ENCODE results near the gene NADK.
A peak's percentile ranks its signal among the peaks of the same experiment; 100 is the strongest.

Gene NADK, protein sequence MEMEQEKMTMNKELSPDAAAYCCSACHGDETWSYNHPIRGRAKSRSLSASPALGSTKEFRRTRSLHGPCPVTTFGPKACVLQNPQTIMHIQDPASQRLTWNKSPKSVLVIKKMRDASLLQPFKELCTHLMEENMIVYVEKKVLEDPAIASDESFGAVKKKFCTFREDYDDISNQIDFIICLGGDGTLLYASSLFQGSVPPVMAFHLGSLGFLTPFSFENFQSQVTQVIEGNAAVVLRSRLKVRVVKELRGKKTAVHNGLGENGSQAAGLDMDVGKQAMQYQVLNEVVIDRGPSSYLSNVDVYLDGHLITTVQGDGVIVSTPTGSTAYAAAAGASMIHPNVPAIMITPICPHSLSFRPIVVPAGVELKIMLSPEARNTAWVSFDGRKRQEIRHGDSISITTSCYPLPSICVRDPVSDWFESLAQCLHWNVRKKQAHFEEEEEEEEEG

DNA sequence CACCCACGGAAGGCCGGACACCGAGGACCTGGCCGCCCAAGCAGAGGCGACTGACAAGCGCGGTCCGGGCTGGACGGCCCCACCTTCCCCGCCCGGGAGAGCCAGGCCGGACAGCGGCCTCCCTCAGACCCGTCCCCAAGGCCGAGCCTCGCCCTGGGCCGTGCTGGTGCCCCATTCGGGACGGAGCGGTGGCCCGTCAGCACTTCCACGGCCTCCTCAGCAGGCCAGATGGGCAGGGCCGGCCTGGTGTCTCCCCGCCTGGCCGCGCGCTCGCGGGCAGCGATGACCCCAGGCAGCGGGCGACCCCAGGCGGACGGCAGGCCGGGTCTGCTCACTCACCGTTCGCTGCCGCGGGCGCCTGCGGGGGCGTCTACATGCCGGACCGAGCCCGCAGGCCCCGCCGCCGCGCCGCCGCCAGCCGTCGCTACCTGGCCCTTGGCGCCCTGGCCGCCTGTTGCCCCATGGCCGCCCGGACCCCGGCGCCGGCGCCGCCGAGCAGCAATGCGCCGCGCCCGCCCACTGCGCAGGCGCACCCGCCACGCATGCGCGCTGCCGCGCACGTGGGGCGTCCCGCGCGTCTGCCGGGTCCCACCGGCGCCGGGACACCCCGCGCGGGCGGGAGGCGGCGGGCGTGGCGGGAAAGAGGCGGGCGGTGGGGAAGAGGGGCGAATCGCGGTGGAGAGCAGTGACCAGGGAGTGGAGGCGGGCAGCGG, at the start of gene NADK:
Gene NADK (minus strand): TSS at position 521 of the 713 bp plus-strand sequence. CDS start 13,064 bp downstream, outside the sequence.
- peak; percentile 69 for DNase-seq (ENCODE audit: low read depth)

DNA sequence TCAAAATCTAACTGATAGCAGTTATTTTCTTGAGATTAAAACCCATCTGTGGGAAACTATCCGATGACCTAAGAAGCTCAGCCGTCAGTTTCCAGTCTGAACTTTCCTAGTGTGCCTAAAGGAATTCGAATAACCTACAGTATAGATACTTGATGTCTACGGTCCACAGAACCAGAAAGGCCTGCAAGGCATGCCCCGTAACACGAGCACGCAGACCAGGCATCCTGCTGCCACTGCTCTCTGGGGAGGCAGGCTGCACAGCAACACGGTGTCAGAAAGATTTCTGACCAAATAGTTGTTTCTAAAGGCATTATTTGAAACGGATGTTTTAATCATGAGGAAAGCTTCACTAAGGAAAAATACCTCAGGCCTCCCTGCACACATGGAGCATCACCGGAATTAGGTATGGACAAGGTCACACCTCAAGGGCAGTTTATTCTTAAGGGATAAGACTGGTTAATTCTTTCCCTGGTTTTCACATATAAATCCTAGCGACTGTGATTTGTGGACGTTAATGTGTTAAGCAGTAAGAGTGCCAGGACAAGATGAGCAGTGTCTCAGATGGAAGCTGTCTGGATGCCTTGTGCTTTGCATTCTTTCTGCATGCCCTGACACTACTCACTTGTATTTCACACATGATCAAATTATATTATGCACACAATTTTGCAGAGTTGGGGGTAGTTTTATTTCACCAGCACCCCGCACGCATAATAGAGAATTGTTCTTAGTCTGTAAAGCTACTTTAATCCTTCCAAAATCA, 49.0 kb upstream of the NADK start:
- DNase-seq (ENCODE audit: low read depth) = no peak

DNA sequence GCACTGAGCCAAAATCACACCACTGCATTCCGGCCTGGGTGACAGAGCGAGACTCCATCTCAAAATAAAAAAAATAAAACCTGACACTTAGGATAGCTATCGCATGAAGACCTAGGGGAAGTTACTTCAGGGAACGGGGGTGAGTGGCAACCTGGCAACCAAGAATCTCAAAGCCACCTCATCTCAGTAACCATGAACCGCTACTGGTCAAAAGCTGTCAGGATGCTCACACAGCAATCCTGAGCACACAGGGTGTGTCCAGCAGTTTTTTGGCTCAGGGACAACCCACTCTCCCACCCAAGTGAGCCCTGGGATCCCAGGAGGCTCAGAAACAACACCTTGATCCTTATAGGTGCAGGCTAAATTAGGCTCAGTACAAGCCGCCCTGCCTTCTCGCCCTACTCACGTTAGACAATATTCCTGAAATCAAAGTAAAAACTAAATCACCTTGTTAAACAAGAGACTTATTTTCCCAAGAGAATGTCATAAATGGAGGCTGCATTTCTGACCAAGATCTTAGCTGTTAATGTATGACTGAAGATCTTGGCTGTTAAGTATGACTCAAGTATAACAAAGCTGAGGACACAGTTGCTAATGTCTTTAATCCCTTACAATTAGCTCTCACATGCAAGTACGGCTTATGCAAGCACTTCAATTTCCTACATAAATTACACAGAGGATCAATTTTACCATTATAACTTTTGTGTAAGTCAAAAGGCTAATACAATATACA, 48.3 kb upstream of the NADK start:
- no peak for DNase-seq (ENCODE audit: low read depth)

DNA sequence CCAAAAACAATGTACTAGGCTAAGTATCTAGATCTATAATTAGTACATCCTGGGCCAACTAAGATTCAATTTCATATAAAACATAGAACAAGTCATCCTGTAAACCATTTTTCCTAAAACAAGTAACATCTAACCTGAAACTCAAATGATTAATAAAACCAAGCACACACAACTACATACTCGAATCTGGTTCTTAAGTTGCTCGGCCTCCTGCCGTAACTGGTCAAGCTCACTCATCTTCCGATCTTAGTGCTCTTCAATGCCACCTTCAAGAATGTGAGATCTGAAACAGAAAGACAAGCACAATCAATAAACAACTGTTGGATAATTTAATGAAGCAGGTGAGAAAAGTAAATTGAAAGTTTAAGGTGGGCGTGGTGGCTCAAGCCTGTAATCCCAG, 46.9 kb upstream of the NADK start:
- DNase-seq (ENCODE audit: low read depth) = no peak

DNA sequence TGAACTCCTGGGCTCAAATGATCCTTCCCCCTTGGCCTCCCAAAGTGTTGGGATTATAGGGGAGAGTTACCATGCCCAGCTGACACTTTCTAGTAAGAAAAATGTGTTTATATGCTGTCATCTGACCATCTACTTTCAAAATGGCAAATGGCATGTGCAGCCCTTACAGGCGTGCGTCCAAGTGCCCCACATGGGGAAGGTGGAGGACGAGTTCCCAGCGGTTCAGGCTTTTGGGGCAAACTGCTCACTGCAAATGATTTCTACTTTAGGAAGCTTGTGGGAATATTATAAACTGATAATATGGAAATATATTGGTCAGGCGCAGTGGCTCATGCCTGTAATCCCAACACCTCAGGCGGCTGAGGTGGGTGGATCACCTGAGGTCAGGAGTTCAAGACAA, 41.5 kb upstream of the NADK start:
- DNase-seq (ENCODE audit: low read depth) = no peak

DNA sequence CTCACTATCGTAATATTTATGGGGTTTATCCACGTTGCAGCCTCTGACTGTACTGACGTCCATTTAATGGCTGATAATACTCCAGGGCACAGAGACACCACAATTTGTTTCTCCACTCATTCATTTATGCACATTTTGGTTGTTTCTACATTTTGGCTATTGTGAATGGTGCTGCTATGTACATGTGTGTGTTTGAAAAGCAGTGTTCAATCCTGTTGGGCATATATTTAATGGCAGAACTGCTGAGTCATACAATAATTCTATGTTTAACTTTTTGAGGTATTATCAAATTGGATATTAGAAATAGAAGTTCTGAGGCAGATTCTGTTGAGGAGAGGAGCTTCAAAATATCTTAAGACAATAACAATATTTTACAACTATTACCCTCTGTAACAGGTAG, 39.0 kb upstream of the NADK start:
- no peak for DNase-seq (ENCODE audit: low read depth)

DNA sequence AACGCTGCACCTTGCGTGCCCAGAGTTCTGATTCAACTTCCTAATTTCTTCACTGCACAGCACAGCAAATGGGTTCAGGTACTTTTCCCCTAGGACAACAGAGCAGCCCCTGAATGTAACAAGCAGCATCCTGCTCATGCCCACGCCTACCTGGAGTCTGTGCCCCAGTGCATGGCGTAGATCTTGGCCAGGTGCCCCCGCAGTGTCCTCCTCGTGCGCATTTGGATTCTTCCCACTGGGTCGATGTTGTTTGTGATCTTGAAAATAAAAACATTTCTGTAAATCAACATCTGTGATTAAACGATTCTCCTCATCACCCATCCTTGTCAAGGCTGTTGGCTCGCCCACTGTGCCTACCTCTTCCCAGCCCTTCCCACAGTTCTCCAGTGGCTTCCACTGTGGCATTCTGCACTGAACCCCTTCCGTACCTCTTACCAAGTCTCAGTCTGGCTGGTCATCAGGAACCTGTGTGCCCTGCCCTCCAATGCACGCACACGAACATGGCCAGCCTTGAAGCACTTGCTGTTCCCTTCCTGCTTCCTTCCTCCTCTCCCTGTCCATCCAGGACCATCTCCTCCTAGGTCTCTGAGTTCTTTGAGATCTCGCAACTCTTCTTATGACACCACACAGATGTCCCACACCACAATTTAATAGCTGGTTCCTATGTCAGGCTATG, 37.5 kb upstream of the NADK start:
- DNase-seq (ENCODE audit: low read depth) = no peak

DNA sequence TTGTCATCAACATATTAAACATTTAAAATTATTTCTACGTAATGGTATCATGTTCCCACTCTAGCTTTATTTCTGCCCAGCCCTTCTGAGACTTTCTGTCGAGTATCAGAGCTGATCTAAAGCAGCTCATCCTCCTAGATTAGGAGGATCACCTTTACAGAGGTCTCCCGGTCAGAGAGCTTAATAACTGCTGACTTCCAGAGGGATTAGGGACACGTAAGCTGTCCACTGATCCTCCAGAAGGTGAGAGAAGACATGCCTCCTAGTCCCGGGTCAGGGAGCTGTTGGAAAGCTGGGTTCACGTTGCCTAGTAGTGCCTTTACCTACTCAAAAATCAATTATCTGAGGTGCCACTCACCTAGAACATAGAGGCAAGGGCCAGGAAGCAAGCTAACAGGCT, 31.2 kb upstream of the NADK start:
- no peak for DNase-seq (ENCODE audit: low read depth)

DNA sequence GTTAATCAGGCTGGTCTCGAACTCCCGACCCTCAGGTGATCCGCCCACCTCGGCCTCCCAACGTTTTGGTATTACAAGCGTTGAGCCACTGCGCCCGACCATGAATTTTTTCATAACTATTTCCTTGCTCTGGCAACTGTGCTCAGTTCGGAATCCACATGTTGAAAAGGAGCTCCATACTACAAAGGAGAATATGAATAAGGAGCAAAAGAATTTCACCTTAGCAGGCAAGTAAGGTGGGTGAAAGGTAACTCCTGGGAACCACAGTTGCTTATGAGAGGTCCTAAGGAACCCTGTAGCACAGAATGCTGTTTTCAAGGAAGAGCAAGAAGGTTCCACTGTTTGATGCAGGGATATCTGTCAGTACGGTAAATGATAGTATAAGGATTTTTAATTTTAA, 29.9 kb upstream of the NADK start:
- no peak for DNase-seq (ENCODE audit: low read depth)

DNA sequence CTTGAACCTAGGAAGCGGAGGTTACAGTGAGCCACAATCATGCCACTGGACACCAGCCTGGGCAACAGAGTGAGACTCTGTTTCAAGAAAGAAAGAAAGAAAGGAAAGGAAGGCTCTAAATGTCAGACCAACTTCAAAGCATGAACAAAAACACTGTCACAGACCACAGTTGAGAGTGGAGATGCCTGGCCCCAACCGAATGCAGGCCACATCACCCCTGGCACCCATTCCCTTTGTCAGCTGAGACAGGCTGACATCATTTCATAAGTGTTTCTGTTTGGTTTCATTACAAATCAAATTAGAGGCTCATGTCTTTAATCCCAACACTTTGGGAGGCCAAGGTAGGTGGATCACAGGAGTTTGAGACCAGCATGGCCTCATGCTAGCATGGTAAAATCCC, 28.6 kb upstream of the NADK start:
- DNase-seq (ENCODE audit: low read depth) = no peak

DNA sequence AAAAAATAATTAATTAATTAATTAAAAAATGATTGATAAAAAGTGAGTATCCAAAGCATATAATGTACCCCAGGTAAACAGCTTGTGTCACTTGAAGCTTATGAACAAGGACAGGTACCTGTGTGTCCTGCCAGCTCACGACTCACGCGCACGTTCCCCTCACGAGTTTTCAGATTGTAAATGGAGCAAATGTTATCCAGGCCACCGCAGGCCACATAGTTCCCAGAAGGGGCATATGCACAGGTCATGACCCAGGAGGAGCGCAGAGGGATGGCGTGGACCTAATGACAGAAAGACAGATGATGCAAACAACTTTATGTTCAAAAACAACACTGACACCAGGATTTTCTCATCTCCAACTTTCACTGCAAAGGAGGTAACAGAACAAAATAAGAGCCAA, 26.0 kb upstream of the NADK start:
- no peak for DNase-seq (ENCODE audit: low read depth)

DNA sequence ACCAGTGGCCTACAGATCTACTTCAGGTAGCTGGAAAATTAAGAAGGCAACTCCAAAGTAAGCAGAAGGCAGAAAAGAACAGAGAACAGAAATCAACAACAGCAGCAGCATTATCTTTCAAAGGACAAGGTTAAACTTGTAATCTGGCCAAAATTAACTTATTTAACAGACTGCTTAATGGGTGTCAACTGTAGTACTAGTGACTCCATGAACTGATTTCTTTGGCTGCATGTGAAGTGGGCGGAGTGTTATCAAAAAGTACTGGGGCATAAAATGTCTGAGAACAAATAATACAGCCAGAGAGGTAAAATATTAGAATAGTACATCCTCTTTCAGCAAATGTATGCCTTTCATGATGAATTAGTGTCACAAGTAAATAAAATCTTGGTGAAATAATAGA, 24.6 kb upstream of the NADK start:
- DNase-seq (ENCODE audit: low read depth) = no peak

DNA sequence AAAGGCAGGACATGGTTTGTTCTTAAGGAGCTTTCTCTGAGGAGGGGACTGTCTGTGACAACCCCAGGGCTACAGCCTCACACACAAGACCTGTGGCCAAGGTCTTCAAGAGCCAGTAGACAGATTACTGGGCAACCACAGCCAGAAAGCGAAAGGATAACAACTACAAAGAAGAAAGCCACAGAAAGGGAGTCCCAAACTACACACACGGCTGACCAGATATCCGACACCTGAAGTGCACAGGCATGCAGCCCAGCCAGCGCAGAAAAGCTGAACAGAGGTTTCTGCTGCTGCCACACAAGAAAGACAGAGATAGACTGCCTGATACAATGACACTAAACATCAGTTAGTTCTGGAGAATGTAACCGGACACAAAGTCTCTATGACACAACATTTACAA, 21.4 kb upstream of the NADK start:
- DNase-seq (ENCODE audit: low read depth) = no peak

DNA sequence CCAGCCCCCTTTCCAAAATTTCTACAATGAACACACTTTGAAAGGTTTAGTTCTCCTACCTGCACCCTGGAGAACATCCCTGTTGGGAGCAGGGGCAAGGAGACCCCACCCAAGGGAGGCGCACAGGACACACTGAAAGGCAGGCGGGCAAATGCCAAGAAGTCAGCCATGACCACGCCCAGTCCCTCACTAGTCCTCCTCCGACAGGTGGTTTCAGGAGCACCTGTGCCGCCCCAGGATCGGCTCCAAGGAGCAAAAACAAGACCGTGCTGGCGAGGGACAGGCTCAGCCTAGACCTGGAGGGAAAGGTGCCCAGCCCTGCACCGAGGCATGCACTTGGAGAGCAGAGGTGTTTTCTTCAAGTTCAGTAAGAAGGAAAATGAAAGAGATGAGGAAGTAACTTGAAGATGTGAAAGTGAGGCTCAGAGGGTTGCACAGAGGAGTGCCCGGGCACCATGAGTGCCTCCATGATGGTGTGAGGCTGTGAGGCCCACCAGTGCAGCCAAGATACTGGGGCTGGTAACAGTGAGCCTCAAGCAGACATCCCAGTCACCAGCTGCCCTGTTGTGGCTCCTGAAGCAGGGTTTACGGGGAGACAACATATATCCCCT, 19.6 kb upstream of the NADK start:
- no peak for DNase-seq (ENCODE audit: low read depth)

DNA sequence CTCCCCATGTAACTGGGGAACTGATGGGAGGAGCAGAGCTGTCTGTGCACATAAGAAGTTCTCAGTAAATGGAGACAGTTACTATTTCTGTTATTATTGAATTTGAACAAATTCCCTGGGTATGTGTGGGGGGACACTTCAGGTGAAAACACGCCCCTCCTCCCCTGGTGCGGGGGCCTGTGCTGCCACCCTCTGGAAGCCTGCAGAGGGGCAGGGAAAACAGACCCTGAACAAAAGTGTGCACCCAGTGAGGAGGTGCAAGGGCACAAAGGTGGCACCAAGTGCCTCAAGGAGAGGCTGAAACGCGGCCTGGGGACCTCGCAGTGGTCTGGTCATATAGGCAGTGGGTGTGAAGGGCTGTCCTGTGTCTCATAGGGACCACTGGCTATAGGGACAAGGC, 18.2 kb upstream of the NADK start:
- no peak for DNase-seq (ENCODE audit: low read depth)

DNA sequence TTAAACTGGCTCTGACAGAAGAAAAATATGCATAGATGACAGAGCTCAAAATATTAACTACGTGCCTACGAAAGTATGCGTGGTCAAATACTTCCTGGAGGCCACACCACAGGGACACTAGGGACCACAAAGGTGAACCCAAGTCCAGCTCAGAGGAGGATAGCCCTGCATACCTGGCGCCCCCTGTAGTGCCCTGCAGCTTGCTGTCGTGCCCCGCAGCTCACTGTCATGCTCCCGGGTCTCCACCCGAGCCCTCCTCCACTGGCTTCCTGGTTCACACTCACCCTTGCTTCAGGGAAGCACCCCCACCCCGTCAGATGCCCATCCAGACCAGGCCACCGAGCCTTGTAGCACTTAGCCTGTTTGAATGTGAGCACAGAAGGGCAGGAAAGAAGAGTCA, 16.7 kb upstream of the NADK start:
- no peak for DNase-seq (ENCODE audit: low read depth)

DNA sequence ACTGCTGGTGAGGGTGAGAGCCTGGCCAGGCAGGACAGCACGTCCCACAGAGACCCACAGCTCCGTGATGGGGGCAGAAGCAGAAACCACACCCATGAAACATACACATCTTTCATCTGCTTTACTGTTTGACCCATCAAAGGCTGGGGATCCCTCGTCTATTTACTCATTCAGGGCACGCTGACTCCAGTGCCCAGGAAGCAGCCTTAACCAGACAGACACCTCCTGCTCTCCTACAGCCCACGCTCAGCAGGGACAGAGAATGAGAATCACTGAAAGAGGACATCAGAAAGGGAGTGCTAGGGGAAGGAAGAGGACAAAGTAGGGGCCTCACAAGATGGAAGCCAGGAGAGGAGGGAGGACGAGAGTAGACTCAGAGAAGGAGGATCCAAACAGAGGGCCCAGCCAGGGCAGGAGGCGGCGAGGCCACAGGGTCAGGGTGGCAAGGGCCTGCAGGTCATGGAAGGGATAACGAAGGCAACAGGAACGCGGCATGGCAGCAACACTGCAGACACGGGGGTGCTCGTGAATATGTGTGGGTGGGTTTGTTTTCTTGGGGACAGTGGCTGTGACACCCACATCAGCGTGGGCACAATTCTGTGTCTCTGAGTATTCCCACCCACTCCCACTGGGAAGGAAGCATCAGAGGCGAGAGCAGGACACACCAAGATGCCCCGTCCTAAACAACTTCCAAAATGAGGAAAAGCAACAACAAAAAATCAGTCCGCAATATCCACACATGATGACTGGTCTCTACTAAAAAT, 15.4 kb upstream of the NADK start:
- DNase-seq (ENCODE audit: low read depth) = no peak

DNA sequence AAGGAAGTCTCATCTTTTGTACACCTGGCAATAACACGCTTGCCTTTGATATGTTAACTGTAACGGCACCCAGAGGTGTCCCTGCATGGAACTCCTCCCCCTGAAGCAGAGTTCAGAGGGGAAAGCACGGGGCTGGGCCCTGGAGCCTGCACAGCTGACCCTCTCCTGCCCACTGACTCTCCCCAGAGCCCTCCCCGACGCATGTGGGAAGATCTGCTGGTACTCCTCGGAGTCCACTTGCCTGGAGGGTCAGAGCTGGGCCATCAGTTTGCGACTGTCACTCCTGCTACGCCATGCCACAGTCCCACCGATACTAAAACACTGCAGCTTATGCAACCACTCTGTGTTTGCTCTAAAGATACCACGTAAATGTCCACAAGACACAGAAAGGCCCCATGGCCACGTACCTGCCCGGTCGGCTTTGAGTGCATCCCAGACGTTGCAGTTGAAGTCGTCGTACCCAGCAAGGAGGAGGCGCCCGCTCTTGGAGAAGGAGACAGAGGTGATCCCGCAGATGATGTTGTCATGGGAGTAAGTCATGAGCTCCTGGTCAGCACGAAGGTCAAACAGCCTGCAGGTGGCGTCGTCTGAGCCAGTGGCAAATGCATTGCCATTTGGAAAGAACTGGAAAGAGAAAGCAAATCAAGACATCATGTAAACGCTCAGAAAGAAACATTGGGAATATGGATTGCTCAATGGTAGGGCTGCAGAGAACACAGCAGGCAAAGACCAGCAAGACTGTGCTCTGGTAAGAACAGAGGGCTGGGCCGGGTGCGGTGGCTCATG, 10.6 kb upstream of the NADK start:
- no peak for DNase-seq (ENCODE audit: low read depth)

DNA sequence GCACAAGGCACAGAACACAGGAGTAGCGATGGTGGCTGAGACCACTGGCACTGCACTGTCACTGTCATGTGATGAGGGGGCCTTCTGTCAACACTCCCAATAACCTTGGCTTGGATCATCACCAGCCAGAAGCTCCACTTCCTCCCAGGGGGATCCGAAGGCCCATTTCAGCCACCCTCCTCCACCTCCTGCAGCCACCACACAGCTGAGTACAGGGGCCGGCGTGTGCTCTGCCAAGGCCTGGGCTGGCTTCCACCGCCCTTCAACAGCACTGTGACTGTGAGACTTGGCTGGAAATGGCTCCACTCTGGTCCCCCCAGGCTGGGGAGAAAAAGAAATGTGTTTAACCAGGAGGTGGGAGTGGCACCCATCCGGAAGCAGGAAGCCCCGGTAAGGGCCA, 9.9 kb upstream of the NADK start:
- DNase-seq (ENCODE audit: low read depth) = no peak

Data from activated T-cell treated with anti-CD3 and anti-CD28 coated beads for 24 hours (primary cell).